ENCODE data around the gene KCNF1.

Gene KCNF1

GRCh38 chr2:10949835-10950234, 38.1 kb downstream of the KCNF1 start:
- Histone ChIP-seq H3K27ac (ENCODE audit: low read length) (no peak overlapping the region), H3K4me1 (ENCODE audit: insufficient read depth, low read length) (no peaks in the 10 kb centered on the region), H4K20me1 (ENCODE audit: insufficient read depth, low read length) (no peaks in the 10 kb centered on the region), H3K36me3 (ENCODE audit: insufficient read depth, low read length) (no peaks in the 10 kb centered on the region), H2AFZ (ENCODE audit: low read depth, low read length) (no peak overlapping the region), H3K79me2 (ENCODE audit: insufficient read depth, low read length) (no peaks in the 10 kb centered on the region), H3K9me3 (ENCODE audit: insufficient read depth, low read length, severe bottlenecking) (peaks cover 19% of the 10 kb centered on the region), H3K27me3 (ENCODE audit: insufficient read depth, low read length, poor library complexity) (no peaks in the 10 kb centered on the region), H3K4me3 (ENCODE audit: low read depth in 1 of 2, low read length in 2 of 2) (no peak overlapping the region), H3K9ac (ENCODE audit: low read depth, low read length) (no peak overlapping the region), H3K4me2 (ENCODE audit: insufficient read depth, low read length) (no peak overlapping the region)
- DNase-seq = no peak
- no peak for ATAC-seq (ENCODE audit: insufficient read depth, low read depth)
- TF ChIP-seq CTCF (IDR thresholded peaks at IDR 0.05; ENCODE audit: borderline replicate concordance, extremely low read depth, low read length, poor library complexity, severe bottlenecking) = no peak
- no peak for TF ChIP-seq EZH2 (IDR thresholded peaks at IDR 0.05; ENCODE audit: borderline replicate concordance, low read depth, low read length, severe bottlenecking)

DNA sequence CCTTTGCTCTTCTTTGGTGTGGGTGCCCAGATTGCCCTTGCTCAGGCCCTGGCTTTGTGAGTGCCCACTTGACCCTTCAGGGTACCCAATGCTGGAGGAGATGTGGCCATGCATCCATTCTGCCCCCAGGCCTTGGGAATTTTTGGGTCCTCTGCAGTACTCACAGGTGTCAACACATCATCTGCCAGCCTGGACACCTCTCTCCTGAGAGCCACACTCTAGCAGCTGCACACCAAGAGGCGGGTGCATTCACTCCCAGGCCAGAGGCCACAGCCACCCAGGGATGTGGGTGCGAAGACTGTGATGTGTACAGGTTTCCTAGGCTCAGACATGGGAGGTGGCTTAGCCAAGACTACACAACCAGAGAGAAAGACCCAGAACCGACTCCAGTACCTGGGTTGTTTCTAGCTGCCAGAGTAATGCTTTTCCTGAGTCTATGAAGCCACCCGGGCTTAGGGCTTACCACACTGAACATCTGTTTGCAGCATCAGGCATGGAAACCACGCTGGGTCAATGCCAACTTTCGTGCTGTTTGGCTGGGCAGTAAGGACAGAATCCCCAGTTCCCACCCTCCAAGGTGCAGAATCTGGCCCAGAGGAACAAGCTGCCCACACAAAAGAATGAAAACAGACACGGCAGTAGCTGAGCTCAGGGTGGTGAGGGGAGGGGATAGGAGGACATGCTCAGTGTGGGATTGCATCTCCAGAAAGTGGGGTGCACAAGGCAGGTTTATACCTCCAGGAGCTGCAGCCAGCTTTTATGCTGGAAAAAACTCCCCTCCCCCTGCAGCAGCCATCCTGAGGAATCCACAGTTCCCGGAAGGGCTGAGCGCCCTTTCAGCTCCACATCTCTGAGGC, 40.1 kb downstream of the KCNF1 start:
- no peak overlapping the region for H3K4me3 ChIP-seq (ENCODE audit: low read depth in 1 of 2, low read length in 2 of 2)
- H3K79me2 ChIP-seq (ENCODE audit: insufficient read depth, low read length) = no peaks in the 10 kb centered on the region
- ATAC-seq (ENCODE audit: insufficient read depth, low read depth) = no peak
- no peaks in the 10 kb centered on the region for H4K20me1 ChIP-seq (ENCODE audit: insufficient read depth, low read length)
- no peak overlapping the region for H3K27ac ChIP-seq (ENCODE audit: low read length)
- H3K36me3 ChIP-seq (ENCODE audit: insufficient read depth, low read length) = no peaks in the 10 kb centered on the region
- TF ChIP-seq EZH2 (IDR thresholded peaks at IDR 0.05; ENCODE audit: borderline replicate concordance, low read depth, low read length, severe bottlenecking) (no peak), CTCF (IDR thresholded peaks at IDR 0.05; ENCODE audit: borderline replicate concordance, extremely low read depth, low read length, poor library complexity, severe bottlenecking) (no peak)
- no peaks in the 10 kb centered on the region for H3K4me1 ChIP-seq (ENCODE audit: insufficient read depth, low read length)
- H3K27me3 ChIP-seq (ENCODE audit: insufficient read depth, low read length, poor library complexity) = no peaks in the 10 kb centered on the region
- H3K9ac ChIP-seq (ENCODE audit: low read depth, low read length) = no peak overlapping the region
- DNase-seq = no peak
- no peak overlapping the region for H2AFZ ChIP-seq (ENCODE audit: low read depth, low read length)
- H3K9me3 ChIP-seq (ENCODE audit: insufficient read depth, low read length, severe bottlenecking) = peaks cover 19% of the 10 kb centered on the region
- no peak overlapping the region for H3K4me2 ChIP-seq (ENCODE audit: insufficient read depth, low read length)

DNA sequence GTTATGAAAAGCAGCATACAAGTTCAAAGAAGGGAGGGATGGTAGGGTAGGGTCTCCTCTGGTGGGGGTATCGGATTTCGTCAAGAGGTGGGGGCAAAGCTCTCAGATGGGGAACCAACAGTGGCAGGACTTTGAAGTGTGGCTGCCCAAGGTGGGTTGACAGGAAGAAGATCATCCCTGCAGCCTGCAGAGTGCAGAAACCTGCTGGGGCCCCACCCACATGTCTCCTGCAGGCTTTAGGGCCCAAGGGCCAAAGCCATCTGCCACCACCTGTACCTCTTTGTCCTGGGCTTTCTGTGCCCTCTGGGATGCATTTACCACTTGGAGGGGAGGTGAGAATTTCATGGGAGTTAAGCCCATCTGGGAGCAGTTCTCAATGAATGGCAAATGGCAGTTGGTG, 42.7 kb downstream of the KCNF1 start:
- no peak for TF ChIP-seq CTCF (IDR thresholded peaks at IDR 0.05; ENCODE audit: borderline replicate concordance, extremely low read depth, low read length, poor library complexity, severe bottlenecking)
- no peak for TF ChIP-seq EZH2 (IDR thresholded peaks at IDR 0.05; ENCODE audit: borderline replicate concordance, low read depth, low read length, severe bottlenecking)

More for the DNA sequence above, 42.7 kb downstream of the KCNF1 start:
- DNase-seq (no peak), ATAC-seq (ENCODE audit: insufficient read depth, low read depth) (no peak)
- Histone ChIP-seq H2AFZ (ENCODE audit: low read depth, low read length) (no peak overlapping the region), H3K27me3 (ENCODE audit: insufficient read depth, low read length, poor library complexity) (no peaks in the 10 kb centered on the region), H3K4me3 (ENCODE audit: low read depth in 1 of 2, low read length in 2 of 2) (no peak overlapping the region), H4K20me1 (ENCODE audit: insufficient read depth, low read length) (no peaks in the 10 kb centered on the region), H3K4me1 (ENCODE audit: insufficient read depth, low read length) (no peaks in the 10 kb centered on the region), H3K79me2 (ENCODE audit: insufficient read depth, low read length) (no peaks in the 10 kb centered on the region), H3K36me3 (ENCODE audit: insufficient read depth, low read length) (no peaks in the 10 kb centered on the region), H3K4me2 (ENCODE audit: insufficient read depth, low read length) (no peak overlapping the region), H3K27ac (ENCODE audit: low read length) (no peak overlapping the region), H3K9me3 (ENCODE audit: insufficient read depth, low read length, severe bottlenecking) (peaks cover 19% of the 10 kb centered on the region), H3K9ac (ENCODE audit: low read depth, low read length) (no peak overlapping the region)

Measured in DND-41 (cell line).